Tibial nerve (tissue), 4 donors: ENCODE data around the gene NDEL1. TPM values are rescaled to one million over a fixed set of nuclear protein-coding genes. Genes with fewer than 3 reads are reported as not detected.

Experiments used
- DNase-seq, 2 donors: peaks; one replicate each; pipeline ENCODE4 v3.0.0-alpha.2; 2019; ENCODE audit warnings: low spot score in 2 of 2
- H3K27ac ChIP-seq, 4 donors: fragments of 200-600 bp; sonication (generic) in 3 of 4; one replicate each; pipeline ENCODE4 v1.5.1; 2017 to 2019; ENCODE audit warnings: mild to moderate bottlenecking in 1 of 4
- H3K27me3 ChIP-seq, 2 donors: fragments of 200-600 bp; sonication (generic) in 1 of 2; one replicate each; pipeline versions ENCODE4 v1.5.1 to v1.6.0; 2017 to 2019
- H3K36me3 ChIP-seq, 3 donors: fragments of 200-600 bp; sonication (generic); one replicate each; pipeline ENCODE4 v1.5.1; 2018 to 2019
- H3K4me1 ChIP-seq, 4 donors: fragments of 200-600 bp; sonication (generic) in 3 of 4; one replicate each; pipeline ENCODE4 v1.5.1; 2017 to 2019
- H3K4me3 ChIP-seq, 4 donors: fragments of 200-600 bp; sonication (generic) in 3 of 4; one replicate each; pipeline ENCODE4 v1.5.1; 2017 to 2019; ENCODE audit warnings: mild to moderate bottlenecking in 1 of 4, moderate library complexity in 1 of 4
- H3K9me3 ChIP-seq, 4 donors: fragments of 200-600 bp; sonication (generic) in 3 of 4; one replicate each; pipeline ENCODE4 v1.5.1; 2017 to 2019
- EP300 ChIP-seq, 2 donors: sonication (generic); formaldehyde crosslinking; IDR thresholded peaks; one replicate each; pipeline ENCODE4 v1.6.1; 2017; ENCODE audit warnings: antibody characterized with exemption in 2 of 2, mild to moderate bottlenecking in 1 of 2
- POLR2A ChIP-seq, 2 donors: fragments of 450-650 bp; IDR thresholded peaks; one replicate each; pipeline ENCODE4 v1.6.1; 2017; ENCODE audit warnings: antibody characterized with exemption in 2 of 2, mild to moderate bottlenecking in 2 of 2, moderate library complexity in 2 of 2
- WGBS, 2 donors: methylation state at CpG; one replicate each; pipeline ENCODE4 v1.1.5; 2018; 5-methylcytosine and 5-hydroxymethylcytosine counted together
- total RNA-seq, 4 donors: library from RNA; depleted of rRNA; stranded (reverse); fragments of >200 nt; gene quantifications; one replicate each; pipeline ENCODE4 v1.1.0, GENCODE V29; 2016
- TF ChIP-seq, protein P1 (sequence below), 5 experiments: fragments of 200-600 bp in 3 of 5; fragments of 450-650 bp in 2 of 5; sonication (generic) in 3 of 5; IDR thresholded peaks; one replicate each; pipeline ENCODE4 v1.5.1; 2016 to 2019; ENCODE audit warnings: antibody characterized with exemption in 5 of 5, mild to moderate bottlenecking in 3 of 5, moderate library complexity in 2 of 5

The NDEL1 gene
- total RNA-seq, 4 donors from 2014 or later = 63.6 to 102 (median 84.1) TPM

DNA sequence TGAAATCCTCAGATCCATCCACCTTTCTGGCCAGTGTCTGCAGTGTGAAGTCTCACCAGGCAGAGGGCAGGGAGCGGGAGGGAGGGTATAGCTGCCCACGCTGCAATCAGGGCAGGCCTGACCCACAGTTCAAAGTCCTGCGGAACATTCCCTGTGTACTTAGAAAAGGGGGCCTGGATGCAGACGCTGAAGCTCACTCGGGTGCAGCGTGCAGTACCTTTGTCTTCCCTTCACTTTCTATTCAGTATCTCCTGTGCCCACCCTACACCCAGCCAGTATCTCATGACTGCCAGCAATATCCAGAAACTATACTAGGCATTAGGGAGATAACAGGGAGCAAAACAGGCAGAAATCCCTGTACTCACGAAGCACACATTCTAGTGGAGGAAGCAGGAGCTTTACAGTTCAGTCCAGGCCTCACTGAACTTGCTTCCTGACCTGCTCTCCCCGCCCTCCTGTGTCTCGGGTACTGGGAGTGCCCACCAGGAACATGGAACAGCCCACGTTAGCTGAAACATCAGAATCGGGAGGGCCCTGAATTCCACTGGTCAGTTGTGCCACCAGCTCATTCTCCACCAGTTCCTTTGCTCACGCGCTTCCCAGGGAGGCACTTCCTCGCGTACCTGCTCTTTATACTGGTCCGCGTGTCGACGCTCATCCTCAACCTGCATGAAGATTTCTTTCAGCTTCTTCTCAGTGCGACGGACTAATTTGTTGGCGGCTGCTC lies 42.2 kb downstream of the NDEL1 start:
- peak overlapping the region in 2 of 4 donors; percentile 64 to 88 for H3K27ac ChIP-seq
- TF ChIP-seq, protein P1, sequence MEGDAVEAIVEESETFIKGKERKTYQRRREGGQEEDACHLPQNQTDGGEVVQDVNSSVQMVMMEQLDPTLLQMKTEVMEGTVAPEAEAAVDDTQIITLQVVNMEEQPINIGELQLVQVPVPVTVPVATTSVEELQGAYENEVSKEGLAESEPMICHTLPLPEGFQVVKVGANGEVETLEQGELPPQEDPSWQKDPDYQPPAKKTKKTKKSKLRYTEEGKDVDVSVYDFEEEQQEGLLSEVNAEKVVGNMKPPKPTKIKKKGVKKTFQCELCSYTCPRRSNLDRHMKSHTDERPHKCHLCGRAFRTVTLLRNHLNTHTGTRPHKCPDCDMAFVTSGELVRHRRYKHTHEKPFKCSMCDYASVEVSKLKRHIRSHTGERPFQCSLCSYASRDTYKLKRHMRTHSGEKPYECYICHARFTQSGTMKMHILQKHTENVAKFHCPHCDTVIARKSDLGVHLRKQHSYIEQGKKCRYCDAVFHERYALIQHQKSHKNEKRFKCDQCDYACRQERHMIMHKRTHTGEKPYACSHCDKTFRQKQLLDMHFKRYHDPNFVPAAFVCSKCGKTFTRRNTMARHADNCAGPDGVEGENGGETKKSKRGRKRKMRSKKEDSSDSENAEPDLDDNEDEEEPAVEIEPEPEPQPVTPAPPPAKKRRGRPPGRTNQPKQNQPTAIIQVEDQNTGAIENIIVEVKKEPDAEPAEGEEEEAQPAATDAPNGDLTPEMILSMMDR (IDR thresholded peaks at IDR 0.05) = no peak
- TF ChIP-seq EP300 (IDR thresholded peaks at IDR 0.05) (no peak), POLR2A (IDR thresholded peaks at IDR 0.05) (no peak)
- 79 to 80% methylated on average over 22 of the region's 22 CpGs for WGBS, 2 donors
- peaks cover 0 to 55% (median 19%) of the 10 kb centered on the region in 4 donors for H3K4me1 ChIP-seq
- DNase-seq = no peak
- H3K9me3 ChIP-seq = no peaks in the 10 kb centered on the region
- no peak overlapping the region for H3K4me3 ChIP-seq
- peaks cover 0 to 72% (median 6%) of the 10 kb centered on the region in 3 donors for H3K36me3 ChIP-seq
- no peaks in the 10 kb centered on the region for H3K27me3 ChIP-seq

- H3K36me3 ChIP-seq = peaks cover 0 to 72% (median 6%) of the 10 kb centered on the region in 3 donors
- peaks cover 0 to 5% (median 0%) of the 10 kb centered on the region in 4 donors for H3K9me3 ChIP-seq
- TF ChIP-seq EP300 (IDR thresholded peaks at IDR 0.05) = peak; percentile 74 to 91
- TF ChIP-seq POLR2A (IDR thresholded peaks at IDR 0.05) = no peak
- peak overlapping the region; percentile 65 to 92 (median 80) for H3K27ac ChIP-seq
- peaks cover 0 to 61% (median 21%) of the 10 kb centered on the region in 4 donors for H3K4me1 ChIP-seq
- WGBS, 2 donors = 31 to 63% methylated on average over 11 of the region's 11 CpGs
- peak overlapping the region in 1 of 4 donors; percentile 22 for H3K4me3 ChIP-seq
- DNase-seq = peak in 1 of 2 donors; percentile 33
- H3K27me3 ChIP-seq = no peaks in the 10 kb centered on the region
Observed at GRCh38 chr17:8479431-8479947, 43.8 kb downstream of the NDEL1 start.

- Histone ChIP-seq H3K4me3 (peak overlapping the region in 1 of 4 donors; percentile 22), H3K27ac (peak overlapping the region; percentile 65 to 92 (median 80)), H3K27me3 (no peaks in the 10 kb centered on the region), H3K9me3 (peaks cover 0 to 10% (median 0%) of the 10 kb centered on the region in 4 donors), H3K4me1 (peaks cover 0 to 61% (median 21%) of the 10 kb centered on the region in 4 donors), H3K36me3 (peaks cover 0 to 69% (median 0%) of the 10 kb centered on the region in 3 donors)
- WGBS, 2 donors = 66 to 71% methylated on average over 29 to 33 of the region's 33 CpGs
- TF ChIP-seq, protein P1 (IDR thresholded peaks at IDR 0.05) = no peak
- TF ChIP-seq EP300 (IDR thresholded peaks at IDR 0.05) (no peak), POLR2A (IDR thresholded peaks at IDR 0.05) (no peak)
- no peak for DNase-seq
Observed at GRCh38 chr17:8480011-8480976, 44.6 kb downstream of the NDEL1 start.

GRCh38 chr17:8481089-8481488 lies 45.4 kb downstream of the NDEL1 start:
- Histone ChIP-seq H3K27me3 (no peaks in the 10 kb centered on the region), H3K9me3 (peaks cover 0 to 10% (median 0%) of the 10 kb centered on the region in 4 donors), H3K4me1 (peaks cover 0 to 61% (median 21%) of the 10 kb centered on the region in 4 donors), H3K27ac (peak overlapping the region in 2 of 4 donors; percentile 88 to 92), H3K36me3 (peaks cover 0 to 68% (median 0%) of the 10 kb centered on the region in 3 donors), H3K4me3 (no peak overlapping the region)
- TF ChIP-seq POLR2A (IDR thresholded peaks at IDR 0.05) (no peak), EP300 (IDR thresholded peaks at IDR 0.05) (no peak)
- TF ChIP-seq, protein P1 (IDR thresholded peaks at IDR 0.05) = no peak
- no peak for DNase-seq
- 92 to 95% methylated on average over 13 to 21 of the region's 22 CpGs for WGBS, 2 donors

DNA sequence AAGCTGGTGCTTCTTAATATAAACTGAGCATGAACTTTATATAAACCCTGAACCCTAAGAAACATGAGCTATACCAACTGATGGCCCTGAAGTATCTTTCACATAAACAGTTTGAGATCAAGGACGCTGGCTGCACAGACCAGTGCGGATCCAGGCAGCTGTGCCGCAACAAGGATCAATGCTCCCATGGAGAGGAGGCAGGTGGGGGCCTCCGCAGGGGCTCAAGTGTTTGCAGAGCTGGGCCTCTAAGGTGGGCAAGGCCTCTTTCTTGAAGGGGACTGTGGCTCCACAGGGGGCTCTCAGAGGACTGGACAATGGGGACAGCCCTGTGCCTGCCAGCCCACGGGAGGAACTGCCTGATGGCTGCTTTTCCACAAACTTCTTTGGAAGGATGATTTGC lies 46.0 kb downstream of the NDEL1 start:
- Histone ChIP-seq H3K4me3 (no peak overlapping the region), H3K36me3 (peaks cover 0 to 65% (median 0%) of the 10 kb centered on the region in 3 donors), H3K4me1 (peaks cover 0 to 61% (median 21%) of the 10 kb centered on the region in 4 donors), H3K27ac (peak overlapping the region in 2 of 4 donors; percentile 61 to 88), H3K9me3 (peaks cover 0 to 10% (median 0%) of the 10 kb centered on the region in 4 donors), H3K27me3 (no peaks in the 10 kb centered on the region)
- TF ChIP-seq POLR2A (IDR thresholded peaks at IDR 0.05) (no peak), EP300 (IDR thresholded peaks at IDR 0.05) (no peak)
- TF ChIP-seq, protein P1 (IDR thresholded peaks at IDR 0.05) = no peak
- 92% methylated on average over 5 of the region's 5 CpGs for WGBS, 2 donors
- no peak for DNase-seq
